ENCODE measurements around the gene MAP3K9.

Gene MAP3K9

GRCh38 chr14:70785556-70785955, 23.8 kb downstream of the MAP3K9 start:
- DNase-seq: no peak

GRCh38 chr14:70784886-70785285, 24.4 kb downstream of the MAP3K9 start:
- no peak for DNase-seq

GRCh38 chr14:70782361-70782760, 27.0 kb downstream of the MAP3K9 start:
- no peak for DNase-seq

DNA sequence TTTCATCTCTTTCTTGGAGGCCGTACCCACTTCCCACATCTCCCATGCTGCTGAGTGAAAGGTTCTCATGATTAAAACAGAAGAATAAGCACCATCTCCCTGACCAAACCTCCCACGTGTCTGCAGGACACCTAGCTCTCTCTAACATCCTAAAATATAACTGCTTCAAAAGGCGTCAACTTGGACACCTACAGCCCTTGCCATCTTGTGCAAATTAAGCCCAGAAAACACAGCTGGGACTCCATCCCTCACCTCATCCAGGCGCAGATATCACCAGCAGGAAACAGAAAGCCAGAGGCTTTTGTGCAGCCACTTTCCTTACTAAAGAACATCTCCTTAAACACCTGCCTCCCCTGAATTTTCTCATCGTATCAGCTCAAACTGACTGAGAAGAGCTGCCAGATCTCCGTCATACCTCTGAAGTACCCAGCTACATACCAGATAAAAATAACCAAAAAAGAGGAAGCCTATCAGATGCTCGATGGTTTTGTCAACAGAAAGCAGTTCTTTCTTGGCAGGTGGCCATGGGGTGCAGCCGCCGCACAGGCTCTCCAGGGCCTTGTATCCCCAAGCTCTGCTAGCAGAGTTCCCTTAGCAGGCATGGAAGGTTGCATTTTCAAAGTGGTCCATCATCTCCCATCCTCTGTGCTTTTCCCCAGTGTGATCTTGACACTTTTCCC, 28.8 kb downstream of the MAP3K9 start:
- DNase-seq: peak; percentile 21

DNA sequence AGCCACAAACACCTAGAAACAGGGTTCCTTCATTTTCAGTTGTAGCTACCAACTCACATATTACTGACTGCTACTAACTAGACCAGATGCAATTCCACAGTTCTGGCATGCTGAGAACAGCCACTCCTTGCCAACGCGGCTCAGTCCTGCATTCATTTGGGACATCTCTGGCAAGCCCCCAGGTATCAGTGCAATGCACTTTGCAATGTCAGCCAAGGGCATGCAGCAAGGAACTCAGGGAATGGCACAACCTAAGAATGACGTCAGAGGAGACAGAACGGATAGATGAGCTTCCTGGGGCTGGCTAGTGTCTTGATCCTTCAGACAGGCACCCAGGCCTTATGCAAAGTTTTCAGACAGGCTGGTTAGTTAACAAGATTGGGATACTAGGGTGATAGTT, 29.6 kb downstream of the MAP3K9 start:
- DNase-seq: no peak

GRCh38 chr14:70776197-70776596, 33.1 kb downstream of the MAP3K9 start:
- no peak for DNase-seq

GRCh38 chr14:70773182-70773862, 36.0 kb downstream of the MAP3K9 start:
- DNase-seq: no peak

DNA sequence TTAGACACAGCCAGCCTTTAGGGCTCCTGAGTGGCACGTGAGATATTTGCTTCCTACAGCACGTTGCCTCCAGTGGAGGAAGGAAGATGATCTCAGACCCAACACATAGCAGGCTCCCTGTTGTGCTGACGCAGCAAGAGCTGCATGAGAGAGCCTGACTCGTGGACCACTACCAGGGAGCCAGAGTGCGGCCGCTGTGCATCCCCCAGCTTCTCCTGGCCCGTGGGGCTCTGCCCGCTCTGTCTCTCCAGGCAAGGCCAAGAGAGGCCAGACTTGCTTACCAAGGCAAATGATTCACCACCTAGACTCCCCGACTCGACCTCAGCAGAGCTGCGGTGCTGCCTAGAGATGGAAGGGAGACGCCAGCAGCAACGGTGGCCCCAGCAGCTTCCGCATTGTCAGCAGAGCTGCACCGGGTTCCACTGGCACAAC, 37.5 kb downstream of the MAP3K9 start:
- no peak for DNase-seq

- DNase-seq: no peak
These were observed 38.8 kb downstream of the MAP3K9 start for GRCh38 chr14:70770490-70770889.

GRCh38 chr14:70759398-70759797, 49.9 kb downstream of the MAP3K9 start:
- DNase-seq: no peak

GRCh38 chr14:70755655-70756054, 53.7 kb downstream of the MAP3K9 start:
- no peak for DNase-seq

DNA sequence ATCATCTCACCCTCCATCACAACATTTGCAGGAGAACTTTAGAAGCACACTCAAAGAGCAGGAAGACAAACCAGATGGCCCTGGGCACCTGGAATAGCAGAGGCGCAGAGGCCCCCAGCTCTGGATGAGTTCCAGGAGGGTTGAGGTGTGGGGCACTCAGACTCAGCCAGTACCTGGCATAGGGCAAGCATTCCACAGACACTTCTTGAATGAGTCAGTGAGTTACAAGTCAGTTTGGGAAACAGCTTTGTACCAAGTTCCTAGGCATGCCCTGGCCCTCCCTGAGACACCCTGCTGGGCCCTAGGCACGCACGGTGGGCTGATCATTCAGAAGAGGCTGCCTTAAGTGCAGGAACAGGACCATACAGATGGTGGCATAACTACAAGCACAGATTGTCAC, 54.3 kb downstream of the MAP3K9 start:
- DNase-seq: no peak

DNA sequence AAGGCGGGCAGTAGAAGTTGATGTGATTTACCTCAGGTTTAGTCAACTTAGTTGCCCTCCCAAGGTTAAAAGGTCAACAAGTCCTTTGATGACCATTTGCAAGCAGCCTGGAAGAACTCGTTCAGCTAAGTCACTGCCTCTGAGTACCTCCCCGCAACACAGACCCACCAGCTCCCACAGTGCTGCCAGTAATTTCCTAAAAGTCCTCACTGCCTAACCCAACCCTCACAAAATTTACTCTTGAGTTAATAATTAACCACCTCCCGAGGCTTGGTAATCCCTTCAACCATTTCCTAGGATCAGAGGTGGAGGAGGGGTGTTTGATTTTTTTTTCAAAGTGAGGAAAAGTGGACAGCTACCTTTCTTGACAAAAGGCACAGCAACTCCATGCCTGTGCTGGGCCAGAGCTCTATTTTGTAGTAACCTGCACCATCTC, 55.8 kb downstream of the MAP3K9 start:
- no peak for DNase-seq

DNA sequence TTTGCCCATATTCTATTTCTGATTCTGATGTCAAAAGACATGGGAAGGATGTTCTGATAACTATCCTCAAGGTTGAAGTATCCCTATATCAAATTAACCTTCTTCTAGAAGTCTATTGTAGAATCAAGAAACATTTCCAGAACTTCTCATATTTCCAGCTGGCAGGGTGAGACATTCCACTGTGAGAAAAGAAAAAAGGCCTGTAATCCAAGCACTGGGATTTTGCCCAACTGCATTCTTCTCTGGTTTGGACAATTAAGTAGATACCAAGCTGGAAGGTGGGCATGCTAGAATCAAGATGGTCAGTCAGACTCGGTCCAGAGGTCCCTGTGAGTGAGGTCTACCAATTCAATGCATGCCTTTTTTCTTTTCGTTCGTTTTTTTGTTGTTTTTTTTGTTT, 60.9 kb downstream of the MAP3K9 start:
- DNase-seq: no peak

DNA sequence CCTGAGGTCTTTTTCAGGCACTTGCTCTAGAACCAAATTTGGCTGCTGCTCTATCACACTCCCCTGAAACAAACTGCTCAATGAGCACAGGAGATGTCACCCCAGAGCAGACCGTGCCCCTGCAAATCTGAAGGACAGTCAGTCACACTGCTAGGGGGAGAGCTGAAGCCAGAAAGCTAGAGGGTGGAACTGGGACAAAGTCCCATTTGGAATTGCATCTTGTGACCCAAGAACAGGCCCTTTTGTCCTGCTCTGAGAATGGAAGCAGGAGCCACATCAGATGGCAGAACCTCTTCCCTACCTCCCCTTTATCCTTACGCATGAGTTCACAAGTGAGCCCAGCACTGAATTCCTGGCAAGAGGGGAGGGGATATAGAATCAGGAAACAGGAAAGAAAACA, 64.7 kb downstream of the MAP3K9 start:
- no peak for DNase-seq

- DNase-seq: no peak
These were observed 67.0 kb downstream of the MAP3K9 start for GRCh38 chr14:70742316-70742715.

DNA sequence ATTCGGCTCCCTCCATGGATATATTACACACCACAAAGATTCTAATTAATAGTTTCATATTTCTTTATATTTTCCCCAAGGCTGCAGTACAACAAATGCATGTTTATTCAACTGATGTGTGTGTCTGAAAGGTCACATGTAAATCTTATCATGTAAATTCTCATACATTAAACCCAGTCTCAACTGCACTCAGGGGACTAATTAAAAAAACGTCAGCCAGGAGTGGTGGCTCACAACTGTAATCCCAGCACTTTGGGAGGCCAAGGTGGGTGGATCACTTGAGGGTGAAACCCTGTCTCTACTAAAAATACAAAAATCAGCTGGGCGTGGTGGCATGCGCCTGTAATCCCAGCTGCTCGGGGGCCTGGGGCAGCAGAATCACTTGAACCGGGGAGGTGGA, 67.8 kb downstream of the MAP3K9 start:
- no peak for DNase-seq

GRCh38 chr14:70735043-70735442, 74.3 kb downstream of the MAP3K9 start:
- DNase-seq: no peak

DNA sequence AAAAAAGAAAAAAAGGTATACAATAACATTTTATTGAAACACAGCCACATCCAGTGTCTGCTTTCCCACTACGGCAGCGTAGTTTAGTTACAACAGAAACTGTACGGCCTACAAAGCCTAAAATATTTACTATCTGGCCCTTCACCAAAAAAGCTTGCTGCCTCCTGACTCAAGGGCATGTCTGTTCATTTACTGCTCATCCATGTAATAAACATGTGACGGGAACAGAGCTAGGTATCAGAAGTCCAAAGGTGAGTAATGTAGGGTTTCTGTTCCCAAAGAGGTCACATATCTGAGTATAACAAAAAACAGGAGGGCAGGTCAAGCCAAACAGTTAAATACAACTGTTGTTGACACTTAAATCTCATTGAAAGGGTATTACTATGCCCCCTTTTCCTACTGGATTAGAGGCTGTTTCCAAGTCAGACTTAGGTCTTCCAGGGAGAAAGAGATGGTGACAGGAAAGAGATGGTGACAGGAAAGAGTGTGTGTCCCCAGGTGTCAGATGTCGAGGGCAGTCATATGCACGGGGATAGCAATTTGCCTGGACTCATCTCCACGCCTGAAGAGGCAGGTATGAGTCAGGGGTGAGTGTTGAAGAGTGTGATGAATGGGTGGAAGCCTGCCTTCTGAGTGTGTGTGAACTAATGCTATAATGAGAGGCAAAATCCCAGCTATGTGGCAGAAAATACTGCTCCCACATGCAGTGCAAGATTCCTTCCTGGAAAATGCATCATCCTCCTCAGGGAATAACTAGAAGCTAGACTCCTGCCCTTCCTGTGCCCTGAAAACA, 77.7 kb downstream of the MAP3K9 start:
- DNase-seq: no peak

- DNase-seq: no peak
These were observed 78.9 kb downstream of the MAP3K9 start for GRCh38 chr14:70730393-70730792.

DNA sequence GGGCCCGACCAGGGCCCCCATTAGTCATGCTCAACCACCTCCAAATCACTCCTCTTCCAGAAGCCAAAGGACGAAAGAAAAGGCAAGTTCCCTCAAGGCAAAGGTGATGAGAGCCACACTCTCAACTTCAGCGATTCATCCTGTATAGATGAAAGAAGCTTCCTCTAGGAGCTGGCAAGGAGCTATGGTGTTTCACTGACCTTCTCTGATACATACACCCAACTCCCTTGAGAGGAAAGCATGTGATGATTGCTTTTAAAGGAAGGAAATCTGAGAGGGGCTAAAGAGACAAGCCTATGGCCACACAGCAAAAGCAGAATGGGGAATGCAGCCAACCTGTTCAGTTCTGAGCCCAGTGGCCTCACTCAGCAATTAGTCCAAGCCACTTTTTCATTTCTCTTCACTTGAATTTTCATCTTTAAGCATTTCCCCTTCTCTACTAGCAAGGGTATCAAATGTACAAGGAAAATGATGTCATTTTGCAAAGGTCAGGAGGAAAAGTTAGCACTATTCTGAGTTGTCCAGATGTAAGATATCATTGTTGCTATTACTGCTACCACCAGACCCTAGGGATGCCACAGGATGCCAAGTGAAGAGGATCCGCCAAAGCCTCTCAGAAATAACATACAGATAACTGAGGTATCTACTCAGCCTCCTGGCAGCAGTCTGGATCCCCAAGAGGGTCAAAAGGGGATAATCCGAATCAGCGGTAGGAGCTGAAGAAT, 82.5 kb downstream of the MAP3K9 start:
- DNase-seq: no peak

DNA sequence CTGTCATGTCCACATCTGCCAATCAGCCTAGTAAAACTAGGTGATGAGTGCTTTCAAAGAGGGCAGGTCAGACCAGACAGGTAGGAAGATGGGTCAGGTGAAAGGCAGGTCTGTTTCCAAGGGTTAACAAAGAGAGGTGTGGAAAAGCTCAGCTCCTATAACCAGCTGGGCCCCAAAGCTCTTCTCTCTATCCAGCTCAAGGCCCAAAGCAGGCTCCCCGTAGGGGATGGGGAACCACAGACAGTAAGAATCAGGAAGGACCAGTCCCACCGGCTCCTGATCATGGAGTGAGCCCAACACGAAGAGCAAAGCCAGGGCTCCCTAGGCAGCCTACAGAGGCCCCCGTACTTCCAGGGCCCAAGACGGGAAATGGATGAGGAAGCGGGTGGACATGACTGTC, 84.4 kb downstream of the MAP3K9 start:
- DNase-seq: no peak

GRCh38 chr14:70724110-70724509, 85.2 kb downstream of the MAP3K9 start:
- no peak for DNase-seq

All from midbrain (tissue), 1 donor.